Hepatic stellate cell (primary cell): ENCODE measurements around the gene SLC5A7.

Experiments used
- DNase-seq: peaks from one replicate; pipeline ENCODE4 v3.0.0; 2011; ENCODE audit warnings: low spot score

Gene SLC5A7

GRCh38 chr2:107986278-107987217, at the start of gene SLC5A7:
TSS of gene SLC5A7 (plus strand) at chr2:107986524. CDS start at chr2:107988156, 1,632 bp downstream.
- DNase-seq: no peak

GRCh38 chr2:107961395-107961794, 24.9 kb upstream of the SLC5A7 start:
- DNase-seq: no peak

GRCh38 chr2:107964185-107964584, 22.1 kb upstream of the SLC5A7 start:
- DNase-seq: no peak

- no peak for DNase-seq
These were observed 1.6 kb upstream of the SLC5A7 start for GRCh38 chr2:107984707-107985106.

- DNase-seq: no peak
These were observed 1.8 kb downstream of the SLC5A7 start for GRCh38 chr2:107988108-107988507.

- DNase-seq: no peak
These were observed 3.1 kb downstream of the SLC5A7 start for GRCh38 chr2:107989445-107989844.

GRCh38 chr2:107990718-107991117, 4.4 kb downstream of the SLC5A7 start:
- DNase-seq: no peak

- no peak for DNase-seq
These were observed 5.7 kb downstream of the SLC5A7 start for GRCh38 chr2:107992069-107992468.

- DNase-seq: no peak
These were observed 12.8 kb downstream of the SLC5A7 start for GRCh38 chr2:107999158-107999557.

- DNase-seq: no peak
These were observed 24.7 kb downstream of the SLC5A7 start for GRCh38 chr2:108010912-108011591.

GRCh38 chr2:108013305-108013704, 27.0 kb downstream of the SLC5A7 start:
- DNase-seq: no peak

GRCh38 chr2:108022628-108023027, 36.3 kb downstream of the SLC5A7 start:
- no peak for DNase-seq

GRCh38 chr2:108023776-108024175, 37.5 kb downstream of the SLC5A7 start:
- DNase-seq: no peak

- DNase-seq: no peak
These were observed 39.9 kb downstream of the SLC5A7 start for GRCh38 chr2:108026092-108026794.

- DNase-seq: no peak
These were observed 43.2 kb downstream of the SLC5A7 start for GRCh38 chr2:108029496-108029895.

- no peak for DNase-seq
These were observed 43.6 kb downstream of the SLC5A7 start for GRCh38 chr2:108029912-108030311.

GRCh38 chr2:108031471-108031941, 45.2 kb downstream of the SLC5A7 start:
- DNase-seq: no peak

- no peak for DNase-seq
These were observed 48.5 kb downstream of the SLC5A7 start for GRCh38 chr2:108034843-108035242.

GRCh38 chr2:108048752-108049151, 62.4 kb downstream of the SLC5A7 start:
- DNase-seq: no peak

GRCh38 chr2:108058576-108059137, 72.3 kb downstream of the SLC5A7 start:
- DNase-seq: no peak

- no peak for DNase-seq
These were observed 75.2 kb downstream of the SLC5A7 start for GRCh38 chr2:108061439-108062042.
